GM21576 (cell line): ENCODE data around the gene CYTH4.
"Not testable (repeated sequence)": the region's sequence is repeated elsewhere in the genome, so short reads cannot be mapped to it uniquely, and the experiment has no call there.

Experiments
- ATAC-seq: cut with Tn5 transposase; IDR thresholded peaks from one replicate; pipeline ENCODE4 v1.9.1; 2021; ENCODE audit warnings: mild to moderate bottlenecking, moderate library complexity; ENCODE audit not compliant: unreplicated experiment

Gene CYTH4

DNA sequence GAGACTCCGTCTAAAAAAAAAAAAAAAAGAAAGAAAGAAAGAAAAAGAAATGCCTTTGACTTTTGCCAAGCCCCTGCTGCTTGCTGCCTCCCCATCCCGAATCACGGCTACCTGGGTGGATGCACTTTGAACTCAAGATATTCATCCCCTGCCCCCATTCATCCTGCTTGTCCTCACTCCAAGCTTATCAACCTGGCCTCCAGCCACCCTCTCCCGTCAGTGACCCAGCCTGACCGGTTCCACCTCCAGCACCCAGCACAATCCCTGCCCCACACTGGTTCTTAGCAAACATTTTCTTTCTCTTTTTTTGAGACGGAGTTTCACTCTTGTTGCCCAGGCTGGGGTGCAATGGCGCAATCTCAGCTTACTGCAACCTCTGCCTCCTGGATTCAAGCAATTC, 44.4 kb downstream of the CYTH4 start:
- no peak for ATAC-seq

- ATAC-seq, result no peak
Observed at GRCh38 chr22:37328017-37328416, 45.7 kb downstream of the CYTH4 start.

GRCh38 chr22:37328538-37329237, 46.4 kb downstream of the CYTH4 start:
- not testable (repeated sequence) for ATAC-seq

GRCh38 chr22:37329238-37330140, 47.2 kb downstream of the CYTH4 start:
- no peak for ATAC-seq

- no peak for ATAC-seq
Observed at GRCh38 chr22:37330200-37331033, 48.1 kb downstream of the CYTH4 start.

DNA sequence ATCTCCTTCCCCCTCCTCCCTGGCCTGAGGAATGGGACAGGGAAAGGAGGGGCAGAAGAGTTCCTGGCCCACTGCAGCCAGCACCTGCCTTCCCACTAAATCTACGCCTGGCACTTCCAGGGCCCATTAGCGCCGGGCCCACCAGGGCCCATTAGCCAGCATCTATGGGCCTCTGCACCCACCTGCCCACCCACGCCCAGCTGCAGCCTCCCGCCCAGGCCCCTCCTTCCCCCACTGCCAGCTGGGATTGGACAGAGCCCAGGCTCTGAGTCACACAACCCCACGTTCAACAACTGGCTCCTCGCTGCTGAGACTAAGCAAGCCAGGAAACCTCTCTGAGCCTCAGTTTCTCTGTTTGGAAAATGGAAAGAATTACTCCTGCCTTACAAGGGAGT, 48.7 kb downstream of the CYTH4 start:
- no peak for ATAC-seq

DNA sequence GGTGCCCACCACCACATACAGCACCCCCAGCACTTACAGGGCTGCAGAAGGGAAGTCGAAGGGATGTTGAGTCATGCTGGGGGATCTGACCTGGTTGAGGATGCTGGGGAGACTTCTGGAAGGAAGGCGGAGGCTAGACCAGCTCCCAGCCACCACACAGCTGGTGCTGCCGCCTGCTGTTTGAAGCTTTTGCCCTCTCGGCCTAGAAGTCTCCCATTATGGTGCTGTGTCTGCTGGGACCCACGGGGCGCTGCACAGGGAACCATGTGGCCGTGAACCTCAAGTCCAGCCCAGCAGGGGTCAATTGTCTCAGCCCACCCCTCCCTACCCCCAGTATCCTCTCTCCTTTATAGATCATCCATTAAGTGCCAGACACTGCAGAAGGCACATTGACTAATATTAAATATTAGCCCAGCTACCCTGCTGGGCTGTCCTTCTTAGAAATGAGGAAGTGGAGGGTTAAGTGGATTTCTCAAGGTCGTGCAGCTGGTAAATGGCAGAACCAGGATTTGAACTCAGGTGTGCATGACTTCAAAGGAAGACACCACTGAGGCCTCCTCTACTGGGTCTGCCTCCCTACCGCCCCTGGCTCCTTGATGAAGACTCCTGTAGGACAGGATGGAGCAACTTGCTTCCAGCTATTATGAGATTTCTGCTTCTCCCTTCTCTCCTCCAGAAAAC, 49.7 kb downstream of the CYTH4 start:
- ATAC-seq, result no peak

DNA sequence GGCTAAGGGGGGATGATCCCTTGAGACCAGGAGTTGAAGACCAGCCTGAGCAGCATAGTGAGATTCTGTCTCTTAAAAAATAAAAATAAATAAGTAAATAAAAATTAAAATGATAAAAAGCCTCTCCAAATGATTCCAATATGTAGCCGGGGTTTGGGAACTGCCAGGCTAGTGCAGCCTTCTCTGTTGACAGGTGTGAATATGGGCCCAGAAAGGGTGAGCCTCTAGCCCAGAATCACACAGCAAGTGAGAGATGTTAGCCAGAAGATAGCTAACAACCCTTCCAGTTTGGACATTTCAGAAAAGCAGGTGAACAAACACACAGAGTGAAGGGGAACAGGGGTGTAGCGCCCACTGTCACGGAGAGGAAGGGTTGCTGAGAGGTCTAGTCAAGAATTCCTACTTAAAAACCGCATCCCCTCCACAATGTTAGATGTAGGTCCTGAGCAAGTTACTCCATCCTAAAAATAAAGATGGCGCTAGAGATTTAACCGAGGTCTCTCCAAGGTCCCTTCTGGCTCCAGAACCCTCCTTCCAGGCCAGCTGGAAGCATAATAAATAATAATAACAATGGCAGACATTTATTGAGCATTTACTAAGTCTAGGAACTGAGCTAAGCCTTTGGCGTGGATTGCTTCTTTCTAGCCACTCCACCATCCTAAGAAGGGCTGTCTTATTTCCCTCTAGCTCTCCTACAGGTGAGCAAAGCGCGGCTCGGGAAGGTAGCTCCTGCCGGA, 51.6 kb downstream of the CYTH4 start:
- no peak for ATAC-seq

DNA sequence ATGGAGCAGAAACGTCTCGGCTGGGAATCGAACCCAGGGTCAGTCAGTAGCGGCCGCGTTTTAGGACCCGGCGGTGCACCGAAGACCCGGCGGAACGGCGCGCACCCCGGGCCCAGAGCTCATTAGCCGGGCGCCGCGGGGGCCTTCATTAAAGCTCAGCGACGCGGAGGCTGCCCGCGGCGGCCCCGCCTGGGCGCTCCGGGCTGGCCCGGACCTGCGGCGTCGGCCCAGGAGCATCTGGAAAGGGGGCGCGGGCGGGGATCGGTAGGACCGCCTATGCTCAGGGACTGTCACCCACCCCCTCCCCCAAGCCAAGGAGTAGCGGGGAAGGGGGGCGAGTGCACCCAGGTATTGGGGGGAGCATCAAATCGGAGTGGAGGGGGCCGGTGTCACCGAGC, 52.2 kb downstream of the CYTH4 start:
- ATAC-seq, result no peak

DNA sequence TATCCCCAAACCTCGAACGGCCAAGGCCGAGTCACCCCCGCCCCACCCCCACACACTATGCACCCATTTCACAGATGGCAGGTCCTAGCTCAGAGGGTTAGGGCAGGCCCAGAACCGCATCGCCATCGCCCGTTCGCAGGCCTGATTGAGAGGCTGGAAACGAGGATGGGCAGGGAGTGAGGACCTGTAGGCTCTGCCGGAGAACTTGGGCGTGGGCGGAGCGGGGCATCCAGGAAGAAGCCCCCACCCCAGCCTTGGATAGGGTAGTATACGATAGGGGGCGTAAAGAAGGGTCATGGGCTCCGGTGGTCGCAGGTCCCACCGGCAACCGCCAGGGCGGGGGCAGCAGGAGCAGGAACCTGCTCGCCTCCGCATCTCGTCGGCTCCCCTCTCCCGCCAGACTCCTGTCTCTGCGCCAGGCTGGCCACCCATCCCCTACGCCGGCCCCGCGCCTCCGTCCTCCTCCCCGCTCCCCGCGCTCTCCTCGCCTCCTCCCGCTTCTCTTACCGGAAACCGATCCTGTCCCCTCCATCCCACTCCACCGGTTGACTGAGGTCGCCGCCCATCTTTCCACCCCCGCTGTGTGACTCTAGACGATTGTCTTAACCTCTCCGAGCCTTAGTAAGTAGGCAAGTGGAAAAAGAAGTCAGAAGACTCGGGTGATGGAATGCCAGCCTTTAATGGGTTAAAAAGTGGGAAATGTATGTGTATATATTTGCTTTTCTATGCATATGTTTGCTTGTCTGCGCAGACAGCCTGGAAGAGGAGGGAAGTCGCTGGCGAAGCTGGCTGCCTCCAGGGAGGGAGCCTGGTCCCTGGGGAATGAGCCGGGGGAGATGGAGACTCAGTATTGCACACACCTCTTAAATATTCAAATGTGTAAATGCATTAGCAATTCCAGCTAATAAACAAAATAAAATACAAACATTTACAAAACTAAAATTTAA, 52.8 kb downstream of the CYTH4 start:
- ATAC-seq, result no peak

DNA sequence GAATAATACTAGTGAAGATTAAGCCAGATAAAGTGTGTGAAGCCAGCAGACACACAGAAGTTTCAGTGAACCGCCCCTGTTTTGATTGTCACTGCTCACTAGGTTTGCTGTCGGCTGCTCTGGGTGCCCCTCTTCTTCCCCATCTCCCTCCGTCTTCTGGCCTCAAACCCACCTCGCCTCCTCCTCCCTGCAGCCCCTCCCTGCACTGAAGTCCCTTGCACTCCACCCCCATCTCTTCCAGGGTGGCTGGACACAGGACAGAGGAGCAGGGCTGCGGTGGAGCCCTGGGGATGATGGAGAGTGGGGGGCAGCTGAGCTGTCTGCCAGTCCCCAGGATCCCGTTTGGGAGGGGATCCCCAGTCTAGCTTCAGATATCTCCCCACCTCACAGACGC, 53.5 kb downstream of the CYTH4 start:
- no peak for ATAC-seq

- no peak for ATAC-seq
Observed at GRCh38 chr22:37336579-37336978, 54.3 kb downstream of the CYTH4 start.

- ATAC-seq, result no peak
Observed at GRCh38 chr22:37337204-37337943, 55.1 kb downstream of the CYTH4 start.

DNA sequence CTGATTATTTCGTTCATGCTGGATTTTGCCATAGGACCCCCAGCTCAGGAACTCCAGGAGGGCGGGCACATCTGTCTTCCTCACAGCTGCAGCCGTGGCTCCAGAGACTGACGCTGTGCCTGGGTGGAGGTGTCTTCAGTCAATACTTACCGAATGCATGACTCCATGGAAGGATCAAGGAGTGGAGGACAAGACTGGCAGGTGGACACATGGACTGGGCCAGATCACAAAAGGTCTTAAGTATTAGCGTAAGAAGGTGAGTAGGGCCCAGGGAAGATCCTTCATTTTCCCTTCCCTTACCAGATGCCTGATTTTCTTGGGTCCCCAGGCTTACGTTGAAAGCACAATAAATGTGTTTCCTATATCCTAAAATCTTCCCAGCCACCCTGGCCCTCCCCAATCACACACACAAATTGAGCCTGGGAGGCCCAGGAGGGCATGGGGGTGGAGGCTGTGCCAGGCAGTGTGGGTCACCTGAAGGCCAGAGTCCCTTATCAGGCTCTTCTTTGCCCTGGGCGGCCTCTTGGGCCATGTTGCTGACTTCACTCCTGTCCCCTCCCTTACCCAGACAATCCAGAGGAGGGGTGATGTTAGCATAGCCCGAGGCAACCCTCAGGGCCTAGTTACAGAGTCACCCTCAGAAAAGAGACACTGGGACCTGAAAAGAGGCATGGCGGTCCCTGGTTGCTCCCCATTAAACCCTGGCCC, 56.4 kb downstream of the CYTH4 start:
- ATAC-seq, result no peak

DNA sequence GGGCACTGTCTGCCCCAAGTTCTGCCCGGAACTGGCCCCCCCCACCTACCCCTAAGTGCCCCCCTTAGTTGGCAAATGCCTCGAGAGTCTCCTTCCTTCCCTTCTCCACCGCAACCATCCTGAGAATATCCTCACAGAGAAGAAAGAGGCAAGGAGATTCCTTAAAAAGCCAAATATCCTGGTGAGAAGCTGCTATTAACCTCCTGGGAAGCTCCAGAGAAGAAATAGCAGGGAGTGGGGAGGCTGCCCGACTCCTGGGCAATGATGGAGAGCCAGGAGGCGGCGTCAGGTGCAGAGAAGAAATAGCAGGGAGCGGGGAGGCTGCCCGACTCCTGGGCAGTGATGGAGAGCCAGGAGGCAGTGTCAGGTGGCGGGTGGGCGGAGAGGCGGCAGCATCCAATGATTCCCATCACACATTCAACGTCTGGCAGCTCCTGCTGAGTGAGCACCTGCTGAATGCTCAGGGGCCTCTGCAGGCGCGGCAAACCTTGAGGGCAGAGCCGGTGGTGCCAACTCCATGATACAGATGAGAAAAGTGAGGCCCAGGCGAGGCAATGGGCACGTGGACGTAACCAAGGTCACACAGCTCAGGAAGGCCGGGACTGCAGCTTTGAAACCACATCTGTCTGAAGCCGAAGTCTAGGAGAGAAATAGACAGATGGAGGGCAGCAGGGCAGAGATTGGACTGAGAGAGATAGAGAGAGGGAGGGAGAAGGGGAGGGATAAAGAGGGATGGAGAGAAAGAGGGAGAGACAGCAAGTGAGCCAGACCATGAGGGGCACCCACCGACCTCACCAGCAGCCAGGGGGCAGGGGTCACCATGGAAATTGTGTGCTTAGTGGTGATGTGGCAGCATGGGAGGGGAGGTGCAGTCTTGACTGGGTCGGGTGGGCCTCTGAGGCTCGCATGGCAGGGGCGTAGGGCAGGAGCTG, 58.3 kb downstream of the CYTH4 start:
- ATAC-seq, result no peak

- ATAC-seq, result no peak
Observed at GRCh38 chr22:37342065-37342464, 59.8 kb downstream of the CYTH4 start.

GRCh38 chr22:37343348-37343747, 61.0 kb downstream of the CYTH4 start:
- no peak for ATAC-seq
